OCI-LY7 (cell line): Measurements from ENCODE around the gene LDLRAD4. TPM values are rescaled to one million over a fixed set of nuclear protein-coding genes. Genes with fewer than 3 reads are reported as not detected.

Experiments used
- BruUV-seq: library from RNA; stranded (reverse); fragments of 400-500 nt; replicated peaks from 2 replicates; lab custom pipeline; 2021; lab: Mats Ljungman, UMichigan
- CTCF ChIA-PET: fragments of 300-600 bp; sonication (Branson Sonifier 250); formaldehyde crosslinking; loops from one replicate; lab custom pipeline; 2022; ENCODE audit warnings: antibody characterized with exemption; ENCODE audit not compliant: unreplicated experiment; lab: Charles Lee
- POLR2A ChIA-PET: fragments of 300-600 bp; sonication (Branson Sonifier 250); formaldehyde crosslinking; loops from one replicate; lab custom pipeline; 2022; ENCODE audit warnings: antibody characterized with exemption; lab: Charles Lee
- DNase-seq: peaks from one replicate; pipeline ENCODE4 v3.0.0-alpha.2; 2015; ENCODE audit warnings: low spot score
- H2AFZ ChIP-seq: fragments of 200-600 bp; sonication (generic), shearing (Covaris generic); 2 replicates; pipeline ENCODE4 v1.6.1; 2014; ENCODE audit warnings: mild to moderate bottlenecking, antibody characterized with exemption, low read length, moderate library complexity
- H3K27ac ChIP-seq: fragments of 200-600 bp; sonication (generic); 2 replicates; pipeline ENCODE4 v1.5.1; 2014; ENCODE audit warnings: mixed run types, low read depth, mild to moderate bottlenecking, moderate library complexity, low read length, inconsistent platforms; ENCODE audit not compliant: poor library complexity, severe bottlenecking
- H3K36me3 ChIP-seq: fragments of 200-600 bp; sonication (generic); 2 replicates; pipeline ENCODE4 v1.6.1; 2014; ENCODE audit warnings: mild to moderate bottlenecking, antibody characterized with exemption, low read length, moderate library complexity, mixed read lengths; ENCODE audit not compliant: insufficient read depth
- H3K4me1 ChIP-seq: fragments of 200-600 bp; sonication (generic); 2 replicates; pipeline ENCODE4 v1.5.1; 2014; ENCODE audit warnings: mild to moderate bottlenecking, low read length; ENCODE audit not compliant: insufficient read depth, poor library complexity, severe bottlenecking
- H3K4me2 ChIP-seq: fragments of 200-600 bp; sonication (generic); 2 replicates; pipeline ENCODE4 v1.6.1; 2014; ENCODE audit warnings: mild to moderate bottlenecking, low read length
- H3K4me3 ChIP-seq: fragments of 200-600 bp; sonication (generic); 2 replicates; pipeline ENCODE4 v1.5.1; 2014; ENCODE audit warnings: mild to moderate bottlenecking, low read depth, low read length; ENCODE audit not compliant: poor library complexity, severe bottlenecking
- H3K79me2 ChIP-seq: fragments of 200-600 bp; sonication (generic); 2 replicates; pipeline ENCODE4 v1.6.1; 2016; ENCODE audit warnings: low read depth, mild to moderate bottlenecking, low read length, moderate library complexity, mixed read lengths; ENCODE audit not compliant: insufficient read depth
- H3K9me2 ChIP-seq: fragments of 200-600 bp; sonication (generic); 2 replicates; pipeline ENCODE4 v1.6.1; 2016; ENCODE audit warnings: mild to moderate bottlenecking, low read length, mixed read lengths; ENCODE audit not compliant: insufficient read depth
- H3K9me3 ChIP-seq: fragments of 200-600 bp; sonication (generic); 2 replicates; pipeline ENCODE4 v1.6.1; 2014; ENCODE audit warnings: mild to moderate bottlenecking, mixed run types, low read length, mixed read lengths
- H4K20me1 ChIP-seq: fragments of 200-600 bp; sonication (generic); 2 replicates; pipeline ENCODE4 v1.6.1; 2014; ENCODE audit warnings: mild to moderate bottlenecking, antibody characterized with exemption, low read length, moderate library complexity, mixed read lengths; ENCODE audit not compliant: insufficient read depth
- EZH2phosphoT487 ChIP-seq: fragments of 200-600 bp; sonication (generic); IDR thresholded peaks from 2 replicates; pipeline ENCODE4 v1.6.1; 2018; ENCODE audit warnings: low read depth, borderline replicate concordance, mild to moderate bottlenecking, mixed run types, antibody characterized with exemption, low read length, moderate library complexity, mixed read lengths
- intact Hi-C: fragments of 100-400 bp; cut with micrococcal nuclease; formaldehyde crosslinking; loops from one replicate; pipeline ENCODE4 v1.10.0; 2022; ENCODE audit not compliant: unreplicated experiment
- total RNA-seq, 2 experiments: library from RNA; depleted of rRNA in 1 of 2; stranded (reverse); fragments of >200 nt in 1 of 2; shearing (Covaris generic) in 1 of 2; gene quantifications; 2 replicates each; pipeline ENCODE4 v1.2.3, GENCODE V29; 2014 to 2022
- TF ChIP-seq, protein P1 (sequence below): fragments of 200-600 bp; sonication (generic); conservative IDR thresholded peaks from 2 replicates; pipeline ENCODE4 v1.5.1; 2014; ENCODE audit warnings: mild to moderate bottlenecking, antibody characterized with exemption, low read length, moderate library complexity, mixed read lengths

The LDLRAD4 gene
- total RNA-seq, 2 experiments from 2014 or later: 26.2 to 43.8 TPM

GRCh38 chr18:13538630-13539029 is 320.1 kb downstream of the LDLRAD4 start:
- no peak overlapping the region for H3K27ac ChIP-seq
- ChIA-PET POLR2A (interaction anchor here (1.0 to 1.2 kb wide), 2 partner anchors 11 to 25 kb away, joined by 3 to 5 read pairs; no protein-coding TSS in a partner anchor), CTCF (no interaction called here)
- no peaks in the 10 kb centered on the region for H4K20me1 ChIP-seq
- H3K4me2 ChIP-seq: peak overlapping the region; percentile 64
- no peaks in the 10 kb centered on the region for H3K36me3 ChIP-seq
- no peak overlapping the region for H3K4me3 ChIP-seq
- H3K9me2 ChIP-seq: no peaks in the 10 kb centered on the region
- intact Hi-C loops: loop anchor here (10.0 kb wide), 2 partner anchors 124 to 324 kb away; partner anchors contain the start of gene LDLRAD4
- TF ChIP-seq, protein P1, sequence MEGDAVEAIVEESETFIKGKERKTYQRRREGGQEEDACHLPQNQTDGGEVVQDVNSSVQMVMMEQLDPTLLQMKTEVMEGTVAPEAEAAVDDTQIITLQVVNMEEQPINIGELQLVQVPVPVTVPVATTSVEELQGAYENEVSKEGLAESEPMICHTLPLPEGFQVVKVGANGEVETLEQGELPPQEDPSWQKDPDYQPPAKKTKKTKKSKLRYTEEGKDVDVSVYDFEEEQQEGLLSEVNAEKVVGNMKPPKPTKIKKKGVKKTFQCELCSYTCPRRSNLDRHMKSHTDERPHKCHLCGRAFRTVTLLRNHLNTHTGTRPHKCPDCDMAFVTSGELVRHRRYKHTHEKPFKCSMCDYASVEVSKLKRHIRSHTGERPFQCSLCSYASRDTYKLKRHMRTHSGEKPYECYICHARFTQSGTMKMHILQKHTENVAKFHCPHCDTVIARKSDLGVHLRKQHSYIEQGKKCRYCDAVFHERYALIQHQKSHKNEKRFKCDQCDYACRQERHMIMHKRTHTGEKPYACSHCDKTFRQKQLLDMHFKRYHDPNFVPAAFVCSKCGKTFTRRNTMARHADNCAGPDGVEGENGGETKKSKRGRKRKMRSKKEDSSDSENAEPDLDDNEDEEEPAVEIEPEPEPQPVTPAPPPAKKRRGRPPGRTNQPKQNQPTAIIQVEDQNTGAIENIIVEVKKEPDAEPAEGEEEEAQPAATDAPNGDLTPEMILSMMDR: no peak
- no peak for TF ChIP-seq EZH2phosphoT487
- peaks cover 22% of the 10 kb centered on the region for H3K4me1 ChIP-seq
- no peaks in the 10 kb centered on the region for H3K9me3 ChIP-seq
- no peak for DNase-seq
- peak overlapping the region; percentile 52; the same call in 1 of the 2 replicates for H2AFZ ChIP-seq
- BruUV-seq: no TSS peak
- H3K79me2 ChIP-seq: no peaks in the 10 kb centered on the region

GRCh38 chr18:13539050-13539449 is 320.5 kb downstream of the LDLRAD4 start:
- peak; percentile 40 for DNase-seq
- Histone ChIP-seq H3K4me1 (peaks cover 22% of the 10 kb centered on the region), H2AFZ (peak overlapping the region; percentile 52; the same call in 1 of the 2 replicates), H3K9me2 (no peaks in the 10 kb centered on the region), H3K36me3 (no peaks in the 10 kb centered on the region), H3K79me2 (no peaks in the 10 kb centered on the region), H3K4me2 (peak overlapping the region; percentile 64), H3K27ac (no peak overlapping the region), H3K4me3 (no peak overlapping the region), H3K9me3 (no peaks in the 10 kb centered on the region), H4K20me1 (no peaks in the 10 kb centered on the region)
- CTCF ChIA-PET: no interaction called here
- TF ChIP-seq, protein P1: no peak
- no peak for TF ChIP-seq EZH2phosphoT487
- POLR2A ChIA-PET: interaction anchor here (1.0 to 1.2 kb wide), 2 partner anchors 11 to 24 kb away, joined by 3 to 5 read pairs; no protein-coding TSS in a partner anchor
- BruUV-seq: no TSS peak
- intact Hi-C loops: loop anchor here (10.0 kb wide), 2 partner anchors 124 to 324 kb away; partner anchors contain the start of gene LDLRAD4
